Caco-2 (cell line): ENCODE measurements around the gene CLIC5. TPM values are rescaled to one million over a fixed set of nuclear protein-coding genes. Genes with fewer than 3 reads are reported as not detected.

Source experiments
- BruUV-seq: library from RNA; stranded (reverse); fragments of 400-500 nt; replicated peaks from 2 replicates; lab custom pipeline; 2021; lab: Mats Ljungman, UMichigan
- CTCF ChIA-PET: fragments of 300-600 bp; sonication (Branson Sonifier 250); formaldehyde crosslinking; loops from one replicate; lab custom pipeline; 2022; ENCODE audit warnings: antibody characterized with exemption; lab: Charles Lee
- POLR2A ChIA-PET: fragments of 300-600 bp; sonication (Branson Sonifier 250); formaldehyde crosslinking; loops from one replicate; lab custom pipeline; 2022; ENCODE audit warnings: antibody characterized with exemption; lab: Charles Lee
- DNase-seq, 2 experiments: peaks; one replicate each; pipeline versions ENCODE4 v3.0.0 to v3.0.0-alpha.2; 2020 to 2022
- H3K27me3 ChIP-seq: replicated peaks from 2 replicates; pipeline ENCODE4 v1.6.0; 2011; ENCODE audit warnings: low read length; ENCODE audit not compliant: control insufficient read depth, insufficient read depth
- H3K36me3 ChIP-seq: 2 replicates; pipeline ENCODE4 v1.5.1; 2011; ENCODE audit warnings: low read length; ENCODE audit not compliant: control insufficient read depth, insufficient read depth
- H3K4me1 ChIP-seq: fragments of 250-450 bp; sonication (Bioruptor Pico); 2 replicates; pipeline ENCODE4 v1.5.1; 2020; ENCODE audit warnings: mild to moderate bottlenecking
- H3K4me3 ChIP-seq: 2 replicates; pipeline ENCODE4 v1.5.1; 2011; ENCODE audit warnings: low read depth, mild to moderate bottlenecking, control low read depth, low read length
- H3K9me3 ChIP-seq: fragments of 250-450 bp; sonication (Bioruptor Pico); 2 replicates; pipeline ENCODE4 v1.5.1; 2020; ENCODE audit warnings: mild to moderate bottlenecking, moderate library complexity
- H3K27ac Mint-ChIP-seq: one replicate; pipeline ENCODE4 v1.8.0; 2022; ENCODE audit warnings: mixed read lengths; ENCODE audit not compliant: unreplicated experiment
- H3K27me3 Mint-ChIP-seq: one replicate; pipeline ENCODE4 v1.8.0; 2022; ENCODE audit warnings: mixed read lengths; ENCODE audit not compliant: insufficient read depth, unreplicated experiment
- H3K36me3 Mint-ChIP-seq: one replicate; pipeline ENCODE4 v1.8.0; 2022; ENCODE audit warnings: mild to moderate bottlenecking, mixed read lengths; ENCODE audit not compliant: insufficient read depth, unreplicated experiment
- H3K4me1 Mint-ChIP-seq: one replicate; pipeline ENCODE4 v1.8.0; 2022; ENCODE audit warnings: low read depth, mixed read lengths; ENCODE audit not compliant: unreplicated experiment
- H3K4me3 Mint-ChIP-seq: one replicate; pipeline ENCODE4 v1.8.0; 2022; ENCODE audit warnings: mild to moderate bottlenecking, moderate library complexity, mixed read lengths; ENCODE audit not compliant: unreplicated experiment
- H3K9me3 Mint-ChIP-seq: one replicate; pipeline ENCODE4 v1.8.0; 2022; ENCODE audit warnings: mixed read lengths; ENCODE audit not compliant: unreplicated experiment
- CTCF ChIP-seq, 2 experiments: fragments of 200-600 bp in 1 of 2; IDR thresholded peaks; 1 replicate in 1 of 2; 2 replicates in 1 of 2; pipeline versions ENCODE4 v1.5.1 to v1.8.0; 2011 to 2022; ENCODE audit warnings: antibody characterized with exemption in 1 of 2, control low read depth in 1 of 2, inconsistent platforms in 1 of 2, low read depth in 1 of 2, low read length in 1 of 2, mild to moderate bottlenecking in 1 of 2, moderate library complexity in 1 of 2; ENCODE audit not compliant: insufficient read depth in 1 of 2, severe bottlenecking in 1 of 2, unreplicated experiment in 1 of 2
- intact Hi-C: fragments of 100-400 bp; cut with micrococcal nuclease; formaldehyde crosslinking; loops from one replicate; pipeline ENCODE4 v1.10.0; 2022; ENCODE audit not compliant: unreplicated experiment
- total RNA-seq: library from RNA; stranded (reverse); gene quantifications from 2 replicates; pipeline ENCODE4 v1.2.3, GENCODE V29; 2022

CLIC5 gene
- total RNA-seq, 1 experiment from 2014 or later, result 15.1 TPM

- no peak for TF ChIP-seq CTCF (IDR thresholded peaks at IDR 0.05; ENCODE audit: insufficient read depth in 1 of 2, low read depth in 1 of 2, low read length in 1 of 2, severe bottlenecking in 1 of 2, unreplicated experiment in 1 of 2)
- BruUV-seq, result no TSS peak
- no peak for DNase-seq
- Mint-ChIP-seq H3K9me3 (no peaks in the 10 kb centered on the region), H3K27ac (peak overlapping the region; percentile 53), H3K36me3 (no peaks in the 10 kb centered on the region), H3K4me3 (no peak overlapping the region), H3K4me1 (peaks cover 7% of the 10 kb centered on the region), H3K27me3 (no peaks in the 10 kb centered on the region)
- Histone ChIP-seq H3K4me1 (peaks cover 41% of the 10 kb centered on the region), H3K4me3 (no peak overlapping the region), H3K36me3 (no peaks in the 10 kb centered on the region), H3K27me3 (no peaks in the 10 kb centered on the region), H3K9me3 (0 out of 2 replicates have a peak, but pooled peaks cover 6% of the 10 kb centered on the region)
- intact Hi-C loops, result loop anchor here (1.0 kb wide), 1 partner anchor 13 kb away; no protein-coding TSS in a partner anchor
- POLR2A ChIA-PET, result no interaction called here
- CTCF ChIA-PET, result interaction anchor here (1.0 to 1.2 kb wide), 2 partner anchors 20 to 68 kb away, joined by 3 to 5 read pairs; no protein-coding TSS in a partner anchor
These were observed 17.1 kb downstream of the CLIC5 start for GRCh38 chr6:45998524-45998923.

GRCh38 chr6:45997875-45998506 lies 17.7 kb downstream of the CLIC5 start:
- peaks cover 7% of the 10 kb centered on the region for H3K4me1 Mint-ChIP-seq
- 0 out of 2 replicates have a peak, but pooled peaks cover 6% of the 10 kb centered on the region for H3K9me3 ChIP-seq
- ChIA-PET CTCF (interaction anchor here (1.0 to 1.2 kb wide), 2 partner anchors 21 to 67 kb away, joined by 3 to 5 read pairs; no protein-coding TSS in a partner anchor), POLR2A (no interaction called here)
- peak overlapping the region; percentile 53 for H3K27ac Mint-ChIP-seq
- DNase-seq, result peak in 1 of 2 experiments; percentile 52
- H3K4me3 Mint-ChIP-seq, result no peak overlapping the region
- peaks cover 41% of the 10 kb centered on the region for H3K4me1 ChIP-seq
- intact Hi-C loops, result loop anchor here (1.0 kb wide), 1 partner anchor 13 kb away; no protein-coding TSS in a partner anchor
- no peaks in the 10 kb centered on the region for H3K9me3 Mint-ChIP-seq
- no peak for TF ChIP-seq CTCF (IDR thresholded peaks at IDR 0.05; ENCODE audit: insufficient read depth in 1 of 2, low read depth in 1 of 2, low read length in 1 of 2, severe bottlenecking in 1 of 2, unreplicated experiment in 1 of 2)
- H3K4me3 ChIP-seq, result no peak overlapping the region
- BruUV-seq, result no TSS peak
- H3K27me3 Mint-ChIP-seq, result no peaks in the 10 kb centered on the region
- no peaks in the 10 kb centered on the region for H3K36me3 Mint-ChIP-seq
- no peaks in the 10 kb centered on the region for H3K36me3 ChIP-seq
- H3K27me3 ChIP-seq, result no peaks in the 10 kb centered on the region

- H3K27me3 Mint-ChIP-seq, result no peaks in the 10 kb centered on the region
- BruUV-seq, result no TSS peak
- CTCF ChIA-PET, result no interaction called here
These were observed 24.5 kb downstream of the CLIC5 start for GRCh38 chr6:45991189-45991588.

More at GRCh38 chr6:45991189-45991588, 24.5 kb downstream of the CLIC5 start:
- H3K9me3 ChIP-seq, result no peaks in the 10 kb centered on the region
- H3K36me3 Mint-ChIP-seq, result peaks cover 8% of the 10 kb centered on the region
- POLR2A ChIA-PET, result no interaction called here
- intact Hi-C loops, result no loop called here
- no peaks in the 10 kb centered on the region for H3K36me3 ChIP-seq
- no peaks in the 10 kb centered on the region for H3K27me3 ChIP-seq
- H3K9me3 Mint-ChIP-seq, result no peaks in the 10 kb centered on the region
- peaks cover 24% of the 10 kb centered on the region for H3K4me1 Mint-ChIP-seq
- TF ChIP-seq CTCF (IDR thresholded peaks at IDR 0.05; ENCODE audit: insufficient read depth in 1 of 2, low read depth in 1 of 2, low read length in 1 of 2, severe bottlenecking in 1 of 2, unreplicated experiment in 1 of 2), result peak; percentile 22 to 26
- no peak overlapping the region for H3K27ac Mint-ChIP-seq
- no peak overlapping the region for H3K4me3 ChIP-seq
- H3K4me3 Mint-ChIP-seq, result no peak overlapping the region
- H3K4me1 ChIP-seq, result peaks cover 36% of the 10 kb centered on the region
- DNase-seq, result no peak
